GM13977 (cell line): ENCODE results near the gene OSBPL7.

ENCODE experiments used
- DNase-seq: peaks from one replicate; pipeline ENCODE4 v3.0.0; 2012; ENCODE audit warnings: low spot score
- in situ Hi-C: fragments of 300-500 bp; cut with MboI; formaldehyde crosslinking; loops from one replicate; pipeline ENCODE4 v1.12.0; 2022; ENCODE audit warnings: low sequenced_read_pairs, low pct_unique_long_range_greater_than_20kb, mixed read lengths, inconsistent platforms; ENCODE audit not compliant: unreplicated experiment
- TF ChIP-seq, protein P1 (sequence below): IDR thresholded peaks from 2 replicates; pipeline ENCODE4 v1.5.1; 2012; ENCODE audit warnings: mild to moderate bottlenecking, control low read depth; ENCODE audit not compliant: insufficient read depth; ENCODE audit errors: extremely low read depth, missing control alignments

The OSBPL7 gene

GRCh38 chr17:47855737-47856136, 34.1 kb upstream of the OSBPL7 start:
- in situ Hi-C loops: no loop called here
- TF ChIP-seq, protein P1, sequence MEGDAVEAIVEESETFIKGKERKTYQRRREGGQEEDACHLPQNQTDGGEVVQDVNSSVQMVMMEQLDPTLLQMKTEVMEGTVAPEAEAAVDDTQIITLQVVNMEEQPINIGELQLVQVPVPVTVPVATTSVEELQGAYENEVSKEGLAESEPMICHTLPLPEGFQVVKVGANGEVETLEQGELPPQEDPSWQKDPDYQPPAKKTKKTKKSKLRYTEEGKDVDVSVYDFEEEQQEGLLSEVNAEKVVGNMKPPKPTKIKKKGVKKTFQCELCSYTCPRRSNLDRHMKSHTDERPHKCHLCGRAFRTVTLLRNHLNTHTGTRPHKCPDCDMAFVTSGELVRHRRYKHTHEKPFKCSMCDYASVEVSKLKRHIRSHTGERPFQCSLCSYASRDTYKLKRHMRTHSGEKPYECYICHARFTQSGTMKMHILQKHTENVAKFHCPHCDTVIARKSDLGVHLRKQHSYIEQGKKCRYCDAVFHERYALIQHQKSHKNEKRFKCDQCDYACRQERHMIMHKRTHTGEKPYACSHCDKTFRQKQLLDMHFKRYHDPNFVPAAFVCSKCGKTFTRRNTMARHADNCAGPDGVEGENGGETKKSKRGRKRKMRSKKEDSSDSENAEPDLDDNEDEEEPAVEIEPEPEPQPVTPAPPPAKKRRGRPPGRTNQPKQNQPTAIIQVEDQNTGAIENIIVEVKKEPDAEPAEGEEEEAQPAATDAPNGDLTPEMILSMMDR: no peak
- DNase-seq: no peak

DNA sequence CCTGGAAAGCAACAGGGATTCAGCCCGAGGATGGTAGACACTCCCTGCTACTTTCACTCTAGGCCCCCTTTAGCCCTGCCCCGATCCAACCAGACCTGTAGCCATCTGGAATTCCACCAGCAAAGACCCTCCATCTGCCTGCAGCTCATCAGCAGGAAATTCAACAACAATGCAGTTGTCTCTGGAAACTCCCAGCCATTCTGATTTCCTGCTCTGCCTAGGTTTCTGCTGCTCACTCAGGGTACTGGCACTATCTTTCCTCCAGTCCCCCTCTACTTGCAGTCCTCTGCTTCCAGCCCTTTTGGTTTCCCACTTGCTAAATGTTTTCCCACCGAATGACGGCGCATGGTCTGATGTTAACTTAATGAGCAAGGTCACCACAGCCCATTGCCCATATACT, 32.0 kb upstream of the OSBPL7 start:
- no peak for DNase-seq
- in situ Hi-C loops: no loop called here
- TF ChIP-seq, protein P1: no peak

DNA sequence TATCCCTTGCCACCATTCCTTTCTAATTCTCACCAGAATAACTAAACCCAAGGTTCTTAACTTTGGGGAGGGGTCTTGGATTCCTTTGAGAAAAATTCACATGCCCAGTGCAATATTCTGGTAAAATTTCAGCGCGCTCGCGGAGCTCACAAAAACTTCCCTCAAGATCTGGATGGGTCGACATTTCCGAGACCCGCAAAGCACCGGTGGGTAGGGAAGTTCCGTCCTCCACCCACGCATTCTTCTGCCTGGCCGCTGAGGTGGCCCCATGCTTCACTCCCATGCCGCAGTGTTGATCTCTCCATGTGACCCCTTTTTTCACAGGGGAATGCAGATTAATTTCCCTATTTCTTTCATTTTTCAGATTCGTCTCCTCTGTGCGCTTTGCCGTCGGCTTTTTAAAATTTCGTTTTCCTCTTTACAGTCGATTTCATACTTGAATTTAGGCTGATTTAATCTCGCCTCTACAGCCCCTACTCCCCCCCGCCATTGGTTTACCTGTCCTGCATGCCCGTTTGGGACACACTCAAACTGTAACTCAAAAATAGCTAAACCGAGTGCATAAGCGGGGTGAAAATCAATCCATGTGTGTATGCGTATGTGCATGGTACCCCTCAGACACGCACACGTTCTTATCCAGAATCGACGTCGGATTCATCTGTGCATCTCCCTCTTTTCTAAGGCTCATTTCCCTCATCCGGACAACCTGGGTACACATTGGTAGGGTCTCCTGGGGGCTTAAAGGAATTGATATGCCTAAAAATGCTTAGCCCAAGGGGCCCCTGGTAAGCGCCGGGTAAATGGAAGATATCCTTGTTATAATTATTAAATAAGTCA, 30.7 kb upstream of the OSBPL7 start:
- no peak for DNase-seq
- TF ChIP-seq, protein P1: no peak
- in situ Hi-C loops: no loop called here

DNA sequence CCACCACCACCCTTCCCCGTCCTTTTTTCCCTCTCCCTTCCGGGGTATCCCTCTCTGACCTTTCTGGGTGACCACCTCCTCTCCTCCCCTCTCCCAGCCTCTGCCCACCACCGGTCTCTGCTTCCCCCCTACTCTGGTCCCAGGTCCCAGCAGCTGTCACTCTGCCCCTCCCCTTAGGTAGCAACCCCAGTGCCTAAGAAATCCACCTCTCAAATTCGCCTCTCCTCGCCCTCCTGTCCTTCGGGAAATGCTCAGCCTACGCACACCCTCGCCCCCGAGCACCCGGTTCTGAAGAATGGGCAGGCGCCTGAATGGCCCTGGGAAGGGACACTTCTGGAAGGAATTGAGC, 30.1 kb upstream of the OSBPL7 start:
- TF ChIP-seq, protein P1: no peak
- DNase-seq: no peak
- in situ Hi-C loops: no loop called here

- in situ Hi-C loops: no loop called here
- TF ChIP-seq, protein P1: peak; percentile 4
- peak; percentile 70 for DNase-seq
These were observed 29.3 kb upstream of the OSBPL7 start, which contains the start of gene SP6 for GRCh38 chr17:47850692-47851573. TSS of gene SP6 (minus strand) at chr17:47851163. CDS start at chr17:47848429, 2,734 bp downstream.

DNA sequence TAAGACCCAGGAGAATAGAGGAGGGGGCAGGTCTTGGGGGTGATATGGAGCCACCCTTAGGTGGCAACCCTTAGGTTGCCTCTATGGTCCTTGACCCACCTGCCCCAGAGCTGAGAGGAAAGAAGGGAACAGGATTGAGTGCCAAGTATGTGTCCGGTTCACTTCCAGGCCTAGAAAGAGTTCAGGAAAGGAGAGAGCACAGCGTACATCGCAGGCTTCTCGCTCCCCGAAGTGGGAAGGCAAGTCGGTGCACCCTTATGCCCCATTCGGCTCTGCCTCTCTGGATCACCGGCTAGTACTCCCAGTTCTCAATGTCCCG, 28.7 kb upstream of the OSBPL7 start:
- in situ Hi-C loops: no loop called here
- TF ChIP-seq, protein P1: no peak
- DNase-seq: no peak
